SK-N-SH (cell line): ENCODE data around the gene COMMD3.
"Not testable (repeated sequence)": the region's sequence is repeated elsewhere in the genome, so short reads cannot be mapped to it uniquely, and the experiment has no call there.

Source experiments
- ELF1 ChIP-seq: IDR thresholded peaks from 2 replicates; pipeline ENCODE4 v1.4.0; 2012
- EP300 ChIP-seq, 2 experiments: IDR thresholded peaks; 2 replicates each; pipeline versions ENCODE4 v1.4.0 to v1.6.1; 2012; ENCODE audit warnings: borderline replicate concordance in 1 of 2, low read depth in 1 of 2, low read length in 1 of 2
- FOXM1 ChIP-seq: IDR thresholded peaks from 2 replicates; pipeline ENCODE4 v1.4.0; 2012; ENCODE audit warnings: low read depth, mild to moderate bottlenecking
- JUND ChIP-seq: IDR thresholded peaks from 2 replicates; pipeline ENCODE4 v1.4.0; 2012
- PBX3 ChIP-seq: IDR thresholded peaks from 2 replicates; pipeline ENCODE4; 2012
- POLR2AphosphoS5 ChIP-seq: IDR thresholded peaks from 2 replicates; pipeline ENCODE4 v1.6.1; 2012; ENCODE audit warnings: low read depth, low read length
- RAD21 ChIP-seq: IDR thresholded peaks from 2 replicates; pipeline ENCODE4 v1.6.1; 2012; ENCODE audit warnings: mild to moderate bottlenecking, low read length
- REST ChIP-seq: IDR thresholded peaks from 2 replicates; pipeline ENCODE4 v1.6.1; 2012; ENCODE audit warnings: mild to moderate bottlenecking, low read depth, low read length, moderate library complexity
- RFX5 ChIP-seq: IDR thresholded peaks from 2 replicates; pipeline ENCODE4 v1.6.1; 2012; ENCODE audit warnings: mild to moderate bottlenecking, improper control_type of control experiment, low read length
- SIN3A ChIP-seq: IDR thresholded peaks from 2 replicates; pipeline ENCODE4 v1.6.1; 2012; ENCODE audit warnings: low read depth, mild to moderate bottlenecking, low read length, moderate library complexity, borderline replicate concordance
- SMC3 ChIP-seq: IDR thresholded peaks from 2 replicates; pipeline ENCODE4 v1.6.1; 2012; ENCODE audit warnings: low read depth, low read length, improper control_type of control experiment
- TEAD4 ChIP-seq: IDR thresholded peaks from 2 replicates; pipeline ENCODE4 v1.4.0; 2012; ENCODE audit warnings: mild to moderate bottlenecking, borderline replicate concordance; ENCODE audit not compliant: insufficient read depth
- USF2 ChIP-seq: fragments of 150-350 bp; IDR thresholded peaks from 2 replicates; pipeline ENCODE4 v1.6.1; 2017; ENCODE audit warnings: antibody characterized with exemption, low read length, low read depth, borderline replicate concordance
- TF ChIP-seq, protein P1 (sequence below): fragments of 200-600 bp; sonication (generic); IDR thresholded peaks from 2 replicates; pipeline ENCODE4 v1.6.1; 2017; ENCODE audit warnings: antibody characterized with exemption, mild to moderate bottlenecking, moderate library complexity

- TF ChIP-seq, protein P1, sequence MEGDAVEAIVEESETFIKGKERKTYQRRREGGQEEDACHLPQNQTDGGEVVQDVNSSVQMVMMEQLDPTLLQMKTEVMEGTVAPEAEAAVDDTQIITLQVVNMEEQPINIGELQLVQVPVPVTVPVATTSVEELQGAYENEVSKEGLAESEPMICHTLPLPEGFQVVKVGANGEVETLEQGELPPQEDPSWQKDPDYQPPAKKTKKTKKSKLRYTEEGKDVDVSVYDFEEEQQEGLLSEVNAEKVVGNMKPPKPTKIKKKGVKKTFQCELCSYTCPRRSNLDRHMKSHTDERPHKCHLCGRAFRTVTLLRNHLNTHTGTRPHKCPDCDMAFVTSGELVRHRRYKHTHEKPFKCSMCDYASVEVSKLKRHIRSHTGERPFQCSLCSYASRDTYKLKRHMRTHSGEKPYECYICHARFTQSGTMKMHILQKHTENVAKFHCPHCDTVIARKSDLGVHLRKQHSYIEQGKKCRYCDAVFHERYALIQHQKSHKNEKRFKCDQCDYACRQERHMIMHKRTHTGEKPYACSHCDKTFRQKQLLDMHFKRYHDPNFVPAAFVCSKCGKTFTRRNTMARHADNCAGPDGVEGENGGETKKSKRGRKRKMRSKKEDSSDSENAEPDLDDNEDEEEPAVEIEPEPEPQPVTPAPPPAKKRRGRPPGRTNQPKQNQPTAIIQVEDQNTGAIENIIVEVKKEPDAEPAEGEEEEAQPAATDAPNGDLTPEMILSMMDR, result not testable (repeated sequence)
- TF ChIP-seq REST; RAD21; SIN3A; TEAD4; EP300 (IDR thresholded peaks at IDR 0.05; ENCODE audit: borderline replicate concordance in 1 of 2, low read depth in 1 of 2, low read length in 1 of 2); RFX5; ELF1; FOXM1; POLR2AphosphoS5; JUND; SMC3; USF2; PBX3: not testable (repeated sequence)
These were observed 6.2 kb upstream of the COMMD3 start for GRCh38 chr10:22310012-22310411.
